Neural cell (in vitro differentiated cells): Measurements from ENCODE around the gene PRICKLE3. TPM values are rescaled to one million over a fixed set of nuclear protein-coding genes. Genes with fewer than 3 reads are reported as not detected.
"Not testable (repeated sequence)": the region's sequence is repeated elsewhere in the genome, so short reads cannot be mapped to it uniquely, and the experiment has no call there.

ENCODE experiments used
- H2AFZ ChIP-seq: fragments of 200-600, 300-800 bp; sonication (generic), shearing (Covaris generic); 2 replicates; pipeline ENCODE4 v1.6.0; 2014; ENCODE audit warnings: low read depth, mild to moderate bottlenecking, antibody characterized with exemption, low read length, moderate library complexity
- H3F3A ChIP-seq: fragments of 200-600 bp; shearing (Covaris generic); 2 replicates; pipeline ENCODE4 v1.6.1; 2016; ENCODE audit warnings: mild to moderate bottlenecking, moderate library complexity, mixed read lengths, antibody characterized with exemption, low read length; ENCODE audit not compliant: insufficient read depth, poor library complexity, severe bottlenecking
- H3K27ac ChIP-seq: fragments of 200-600, 300-800 bp; sonication (generic), shearing (Covaris generic); 2 replicates; pipeline ENCODE4 v1.5.1; 2014; ENCODE audit warnings: mild to moderate bottlenecking, low read length, moderate library complexity
- H3K27me3 ChIP-seq: fragments of 300-800, 200-600 bp; sonication (generic), shearing (Covaris generic); 2 replicates; pipeline ENCODE4 v1.6.0; 2014; ENCODE audit warnings: mild to moderate bottlenecking, low read depth, low read length, moderate library complexity; ENCODE audit not compliant: insufficient read depth
- H3K36me3 ChIP-seq: fragments of 300-800, 200-600 bp; sonication (generic), shearing (Covaris generic); 2 replicates; pipeline ENCODE4 v1.5.1; 2014; ENCODE audit warnings: mild to moderate bottlenecking, antibody characterized with exemption, low read length, moderate library complexity; ENCODE audit not compliant: insufficient read depth
- H3K4me2 ChIP-seq: fragments of 300-800, 200-600 bp; sonication (generic), shearing (Covaris generic); 2 replicates; pipeline ENCODE4 v1.6.0; 2014; ENCODE audit warnings: mild to moderate bottlenecking, low read length
- H3K4me3 ChIP-seq: fragments of 300-800, 200-600 bp; sonication (generic), shearing (Covaris generic); 2 replicates; pipeline ENCODE4 v1.5.1; 2014; ENCODE audit warnings: mild to moderate bottlenecking, low read length, moderate library complexity
- H3K79me2 ChIP-seq: fragments of 200-600 bp; shearing (Covaris generic); replicated peaks from 2 replicates; pipeline ENCODE4 v1.6.0; 2014; ENCODE audit warnings: mild to moderate bottlenecking, low read length, moderate library complexity; ENCODE audit not compliant: insufficient read depth
- H3K9ac ChIP-seq: fragments of 300-800, 200-600 bp; sonication (generic), shearing (Covaris generic); 2 replicates; pipeline ENCODE4 v1.6.1; 2016; ENCODE audit warnings: mild to moderate bottlenecking, low read length, mixed read lengths
- H3K9me2 ChIP-seq: fragments of 200-600 bp; shearing (Covaris generic); 2 replicates; pipeline ENCODE4 v1.6.1; 2016; ENCODE audit warnings: mild to moderate bottlenecking, low read length, mixed read lengths; ENCODE audit not compliant: insufficient read depth
- H3K9me3 ChIP-seq: fragments of 200-600, 300-800 bp; sonication (generic), shearing (Covaris generic); 2 replicates; pipeline ENCODE4 v1.6.1; 2016; ENCODE audit warnings: mild to moderate bottlenecking, mixed run types, low read length, moderate library complexity, mixed read lengths
- H4K20me1 ChIP-seq: fragments of 200-600 bp; shearing (Covaris generic); 2 replicates; pipeline ENCODE4 v1.6.1; 2016; ENCODE audit warnings: mild to moderate bottlenecking, mixed run types; ENCODE audit not compliant: insufficient read depth
- CTCF ChIP-seq: fragments of 450-650 bp; IDR thresholded peaks from 2 replicates; pipeline ENCODE4 v1.5.1; 2014; ENCODE audit warnings: antibody characterized with exemption, mild to moderate bottlenecking, moderate library complexity; ENCODE audit not compliant: poor library complexity, severe bottlenecking
- EP300 ChIP-seq: fragments of 450-650 bp; conservative IDR thresholded peaks from 2 replicates; pipeline ENCODE4 v1.6.1; 2014; ENCODE audit warnings: antibody characterized with exemption, mild to moderate bottlenecking, moderate library complexity; ENCODE audit not compliant: poor library complexity, severe bottlenecking
- EZH2 ChIP-seq: fragments of 200-600, 300-800 bp; shearing (Covaris generic), sonication (generic); IDR thresholded peaks from 2 replicates; pipeline ENCODE4 v1.6.1; 2014; ENCODE audit warnings: antibody characterized with exemption, low read length, borderline replicate concordance, mild to moderate bottlenecking; ENCODE audit not compliant: insufficient read depth, poor library complexity, severe bottlenecking
- MXI1 ChIP-seq: fragments of 450-650 bp; conservative IDR thresholded peaks from 2 replicates; pipeline ENCODE4 v1.6.1; 2014; ENCODE audit warnings: antibody characterized with exemption, mild to moderate bottlenecking; ENCODE audit not compliant: poor library complexity, severe bottlenecking
- POLR2AphosphoS5 ChIP-seq: IDR thresholded peaks from 2 replicates; pipeline ENCODE4 v1.6.1; 2012
- RAD21 ChIP-seq: fragments of 450-650 bp; conservative IDR thresholded peaks from 2 replicates; pipeline ENCODE4 v1.6.1; 2014; ENCODE audit warnings: antibody characterized with exemption, mild to moderate bottlenecking, moderate library complexity
- SMC3 ChIP-seq: fragments of 450-650 bp; conservative IDR thresholded peaks from 2 replicates; pipeline ENCODE4 v1.6.1; 2014; ENCODE audit warnings: antibody characterized with exemption, mild to moderate bottlenecking, moderate library complexity; ENCODE audit not compliant: poor library complexity
- TAF1 ChIP-seq: IDR thresholded peaks from 2 replicates; pipeline ENCODE4 v1.6.1; 2012; ENCODE audit warnings: low read depth
- polyA plus RNA-seq: library from polyadenylated mRNA; depleted of rRNA; stranded (reverse); fragments of >200 nt; gene quantifications from 2 replicates; pipeline ENCODE4 v1.2.3, GENCODE V29; 2014
- TF ChIP-seq, protein P1 (sequence below): IDR thresholded peaks from 2 replicates; pipeline ENCODE4 v1.6.1; 2012; ENCODE audit warnings: borderline replicate concordance

The PRICKLE3 gene
- polyA plus RNA-seq, 1 donor from 2014 or later = 0.45 TPM

DNA sequence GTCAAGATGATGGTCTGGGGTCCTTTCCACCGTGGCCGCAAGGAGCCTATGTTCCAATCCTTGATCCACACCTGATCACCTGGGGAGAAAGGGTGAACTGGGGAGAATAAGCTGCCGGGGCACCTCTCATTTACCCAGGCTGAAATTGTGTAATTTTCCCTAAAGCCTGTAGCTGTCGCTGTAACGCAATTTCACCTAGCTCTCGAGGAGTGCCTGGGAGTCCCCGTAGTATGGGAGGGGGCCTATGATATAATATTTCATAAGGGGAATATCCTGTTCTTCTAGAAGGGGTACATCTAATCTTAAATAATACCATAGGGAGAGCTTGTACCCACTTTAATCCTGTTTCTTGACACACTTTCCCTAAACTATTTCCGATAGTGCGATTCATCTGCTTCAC is 43.9 kb downstream of the PRICKLE3 start:
- not testable (repeated sequence) for H4K20me1 ChIP-seq, H2AFZ ChIP-seq, H3K36me3 ChIP-seq, H3K79me2 ChIP-seq, H3K27ac ChIP-seq, H3K9ac ChIP-seq, H3K4me3 ChIP-seq, H3K9me2 ChIP-seq, H3F3A ChIP-seq, H3K9me3 ChIP-seq, H3K4me2 ChIP-seq, H3K27me3 ChIP-seq

DNA sequence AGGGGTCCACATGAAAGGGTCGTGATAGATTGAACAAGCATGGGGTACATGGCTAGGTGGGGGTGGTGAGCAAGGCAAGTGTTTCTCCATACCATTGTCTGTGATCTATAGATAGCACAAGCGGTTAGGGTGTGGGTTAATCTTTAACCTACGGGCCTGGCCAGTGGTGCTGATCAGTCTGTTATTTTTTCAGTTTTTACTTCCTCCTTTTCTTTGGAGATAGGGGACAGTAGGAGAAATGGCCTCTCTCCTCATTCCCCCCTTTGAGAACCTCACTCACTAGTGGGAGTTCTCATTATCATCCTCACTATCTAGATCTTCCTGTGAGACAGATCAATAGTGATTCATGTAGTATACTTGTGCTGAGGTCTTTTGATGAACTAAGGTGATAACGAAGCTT is 46.5 kb downstream of the PRICKLE3 start:
- H3K4me3 ChIP-seq = no peak overlapping the region
- no peak overlapping the region for H2AFZ ChIP-seq
- H3K36me3 ChIP-seq = no peaks in the 10 kb centered on the region
- no peaks in the 10 kb centered on the region for H3K27me3 ChIP-seq
- no peaks in the 10 kb centered on the region for H3K9me3 ChIP-seq
- H4K20me1 ChIP-seq = no peaks in the 10 kb centered on the region
- no peak overlapping the region for H3K9ac ChIP-seq
- H3K9me2 ChIP-seq = no peaks in the 10 kb centered on the region
- H3K27ac ChIP-seq = no peak overlapping the region
- H3K4me2 ChIP-seq = no peak overlapping the region
- no peaks in the 10 kb centered on the region for H3K79me2 ChIP-seq
- no peaks in the 10 kb centered on the region for H3F3A ChIP-seq
- no peak for TF ChIP-seq CTCF
- TF ChIP-seq EP300 = no peak
- TF ChIP-seq SMC3 = no peak
- TF ChIP-seq, protein P1, sequence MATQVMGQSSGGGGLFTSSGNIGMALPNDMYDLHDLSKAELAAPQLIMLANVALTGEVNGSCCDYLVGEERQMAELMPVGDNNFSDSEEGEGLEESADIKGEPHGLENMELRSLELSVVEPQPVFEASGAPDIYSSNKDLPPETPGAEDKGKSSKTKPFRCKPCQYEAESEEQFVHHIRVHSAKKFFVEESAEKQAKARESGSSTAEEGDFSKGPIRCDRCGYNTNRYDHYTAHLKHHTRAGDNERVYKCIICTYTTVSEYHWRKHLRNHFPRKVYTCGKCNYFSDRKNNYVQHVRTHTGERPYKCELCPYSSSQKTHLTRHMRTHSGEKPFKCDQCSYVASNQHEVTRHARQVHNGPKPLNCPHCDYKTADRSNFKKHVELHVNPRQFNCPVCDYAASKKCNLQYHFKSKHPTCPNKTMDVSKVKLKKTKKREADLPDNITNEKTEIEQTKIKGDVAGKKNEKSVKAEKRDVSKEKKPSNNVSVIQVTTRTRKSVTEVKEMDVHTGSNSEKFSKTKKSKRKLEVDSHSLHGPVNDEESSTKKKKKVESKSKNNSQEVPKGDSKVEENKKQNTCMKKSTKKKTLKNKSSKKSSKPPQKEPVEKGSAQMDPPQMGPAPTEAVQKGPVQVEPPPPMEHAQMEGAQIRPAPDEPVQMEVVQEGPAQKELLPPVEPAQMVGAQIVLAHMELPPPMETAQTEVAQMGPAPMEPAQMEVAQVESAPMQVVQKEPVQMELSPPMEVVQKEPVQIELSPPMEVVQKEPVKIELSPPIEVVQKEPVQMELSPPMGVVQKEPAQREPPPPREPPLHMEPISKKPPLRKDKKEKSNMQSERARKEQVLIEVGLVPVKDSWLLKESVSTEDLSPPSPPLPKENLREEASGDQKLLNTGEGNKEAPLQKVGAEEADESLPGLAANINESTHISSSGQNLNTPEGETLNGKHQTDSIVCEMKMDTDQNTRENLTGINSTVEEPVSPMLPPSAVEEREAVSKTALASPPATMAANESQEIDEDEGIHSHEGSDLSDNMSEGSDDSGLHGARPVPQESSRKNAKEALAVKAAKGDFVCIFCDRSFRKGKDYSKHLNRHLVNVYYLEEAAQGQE = no peak
- no peak for TF ChIP-seq POLR2AphosphoS5
- no peak for TF ChIP-seq RAD21
- TF ChIP-seq MXI1 = no peak
- TF ChIP-seq TAF1 = no peak
- TF ChIP-seq EZH2 = no peak

GRCh38 chrX:49137492-49137891 is 48.7 kb downstream of the PRICKLE3 start:
- no peaks in the 10 kb centered on the region for H3K36me3 ChIP-seq
- no peak overlapping the region for H3K27ac ChIP-seq
- no peak overlapping the region for H3K4me2 ChIP-seq
- no peak overlapping the region for H2AFZ ChIP-seq
- no peaks in the 10 kb centered on the region for H3K9me3 ChIP-seq
- H3F3A ChIP-seq = no peaks in the 10 kb centered on the region
- H3K9me2 ChIP-seq = no peaks in the 10 kb centered on the region
- H3K79me2 ChIP-seq = no peaks in the 10 kb centered on the region
- no peak overlapping the region for H3K4me3 ChIP-seq
- H3K27me3 ChIP-seq = no peaks in the 10 kb centered on the region
- no peaks in the 10 kb centered on the region for H4K20me1 ChIP-seq
- TF ChIP-seq CTCF = no peak
- H3K9ac ChIP-seq = no peak overlapping the region
